HG03457 (cell line): ENCODE results near the gene YBEY.
"Not testable (repeated sequence)": the region's sequence is repeated elsewhere in the genome, so short reads cannot be mapped to it uniquely, and the experiment has no call there.

Source experiments
- ATAC-seq: cut with Tn5 transposase; IDR thresholded peaks from one replicate; pipeline ENCODE4 v1.9.1; 2021; ENCODE audit warnings: moderate number of reproducible peaks; ENCODE audit not compliant: unreplicated experiment

Gene YBEY

DNA sequence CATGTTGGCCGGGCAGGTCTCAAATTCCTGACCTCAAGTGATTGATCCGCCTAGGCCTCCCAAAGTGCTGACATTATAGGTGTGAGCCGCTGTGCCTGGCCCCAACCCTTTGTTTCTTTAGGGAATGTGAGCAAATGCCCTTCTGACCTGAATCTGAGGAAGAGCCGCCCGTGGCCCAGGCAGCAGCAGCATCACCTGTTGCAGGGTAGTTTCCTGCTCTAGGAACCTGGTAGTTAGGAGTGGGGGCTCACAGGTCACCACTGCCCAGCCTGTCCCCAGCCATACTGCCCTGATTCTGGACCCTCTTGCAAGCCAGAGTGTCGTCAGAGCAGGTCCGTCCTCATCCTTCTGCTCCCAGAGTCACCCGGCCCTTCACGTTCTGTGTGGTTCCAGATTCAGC is 13.0 kb downstream of the YBEY start:
- ATAC-seq: no peak

GRCh38 chr21:46301759-46302158 is 15.6 kb downstream of the YBEY start:
- ATAC-seq: no peak

- no peak for ATAC-seq
Measured at GRCh38 chr21:46304437-46304836, 18.3 kb downstream of the YBEY start.

- no peak for ATAC-seq
Measured at GRCh38 chr21:46304955-46305354, 18.8 kb downstream of the YBEY start.

GRCh38 chr21:46307625-46308024 is 21.5 kb downstream of the YBEY start:
- ATAC-seq: no peak

DNA sequence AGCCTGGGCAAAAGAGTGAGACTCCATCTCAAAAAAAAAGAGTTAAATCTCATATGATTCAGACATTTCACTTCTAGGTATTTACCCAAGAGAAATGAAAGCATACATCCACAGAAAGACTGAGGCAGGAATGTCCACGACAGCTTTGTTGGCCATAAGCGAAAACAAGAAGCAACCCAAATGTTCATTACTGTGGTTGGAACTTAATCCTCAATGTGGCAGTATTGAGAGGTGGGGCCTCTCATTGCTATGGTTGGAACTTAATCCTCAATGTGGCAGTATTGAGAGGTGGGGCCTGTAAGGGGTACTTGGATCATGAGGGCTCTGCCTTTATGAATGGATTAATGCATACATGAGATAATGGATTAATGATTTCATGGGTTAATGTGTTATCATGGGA is 22.3 kb downstream of the YBEY start:
- no peak for ATAC-seq

- ATAC-seq: not testable (repeated sequence)
Measured at GRCh38 chr21:46310260-46310659, 24.1 kb downstream of the YBEY start.

GRCh38 chr21:46311568-46311967 is 25.4 kb downstream of the YBEY start:
- ATAC-seq: no peak

- ATAC-seq: no peak
Measured at GRCh38 chr21:46312949-46313348, 26.8 kb downstream of the YBEY start.

GRCh38 chr21:46314441-46315020 is 28.4 kb downstream of the YBEY start:
- ATAC-seq: no peak

- no peak for ATAC-seq
Measured at GRCh38 chr21:46316708-46317324, 30.7 kb downstream of the YBEY start.

GRCh38 chr21:46317710-46318463 is 31.7 kb downstream of the YBEY start:
- no peak for ATAC-seq

GRCh38 chr21:46318464-46318845 is 32.3 kb downstream of the YBEY start:
- no peak for ATAC-seq

DNA sequence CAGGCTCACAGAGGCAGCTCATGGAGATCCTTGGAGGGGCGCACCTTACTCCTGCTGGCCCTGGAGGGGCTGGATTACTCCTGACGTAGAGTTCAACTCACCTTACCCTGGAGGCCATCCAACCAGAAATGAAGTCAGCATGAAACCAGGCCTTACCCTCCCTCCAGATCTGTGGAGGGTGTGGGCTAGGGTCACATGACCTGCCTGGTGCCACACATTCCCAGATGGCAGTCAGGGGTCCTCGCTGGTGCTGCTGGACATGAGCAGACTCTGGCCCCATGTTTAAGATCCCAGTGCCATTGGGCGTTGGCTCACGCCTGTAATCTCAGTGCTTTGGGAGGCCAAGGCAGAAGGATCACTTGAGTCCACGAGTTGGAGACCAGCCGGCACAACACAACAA is 33.0 kb downstream of the YBEY start:
- no peak for ATAC-seq

GRCh38 chr21:46320331-46320801 is 34.2 kb downstream of the YBEY start:
- ATAC-seq: no peak

DNA sequence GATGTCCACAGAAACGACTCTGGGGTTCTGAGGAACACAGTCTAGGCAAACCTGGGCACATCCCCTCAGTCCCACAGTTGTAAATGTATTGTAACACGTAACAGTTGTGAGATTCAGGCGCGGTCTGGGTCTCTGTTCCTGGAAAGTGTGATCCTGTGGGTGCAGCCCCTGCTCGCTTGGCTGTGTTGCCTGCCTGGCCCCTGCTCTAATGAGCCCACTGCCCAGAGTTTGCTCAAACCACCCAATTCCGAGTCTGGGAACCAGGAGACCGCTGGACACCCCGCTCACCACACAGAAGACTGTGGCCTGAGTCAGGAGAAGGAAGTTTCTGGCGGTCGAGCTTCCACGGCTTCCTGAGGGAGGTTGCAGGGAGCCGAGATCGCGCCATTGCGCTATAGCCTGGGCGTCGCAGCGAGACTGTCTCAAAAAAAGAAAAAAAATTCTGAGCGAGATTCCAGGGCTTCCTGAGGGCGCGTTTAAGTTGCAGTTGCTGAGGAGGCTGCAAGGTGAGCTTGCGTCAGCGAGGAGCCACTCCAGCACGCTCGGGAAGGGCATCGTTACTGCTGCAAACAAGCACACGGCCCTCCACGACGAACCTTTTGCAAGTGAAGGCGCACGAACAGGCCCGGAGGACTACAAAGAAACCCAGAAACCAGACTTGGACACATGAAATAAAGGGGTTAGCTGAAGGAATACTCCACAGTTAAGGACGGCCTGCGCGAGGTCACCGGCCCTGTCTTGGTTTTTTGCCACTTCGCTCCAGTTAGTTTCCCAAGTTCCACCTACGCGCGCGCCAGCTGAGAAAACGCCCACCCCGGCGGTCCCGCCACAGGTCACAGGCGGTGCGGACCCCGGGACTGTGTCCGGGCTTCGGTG is 36.4 kb downstream of the YBEY start:
- ATAC-seq: no peak

GRCh38 chr21:46323227-46323709 is 37.1 kb downstream of the YBEY start:
- no peak for ATAC-seq

DNA sequence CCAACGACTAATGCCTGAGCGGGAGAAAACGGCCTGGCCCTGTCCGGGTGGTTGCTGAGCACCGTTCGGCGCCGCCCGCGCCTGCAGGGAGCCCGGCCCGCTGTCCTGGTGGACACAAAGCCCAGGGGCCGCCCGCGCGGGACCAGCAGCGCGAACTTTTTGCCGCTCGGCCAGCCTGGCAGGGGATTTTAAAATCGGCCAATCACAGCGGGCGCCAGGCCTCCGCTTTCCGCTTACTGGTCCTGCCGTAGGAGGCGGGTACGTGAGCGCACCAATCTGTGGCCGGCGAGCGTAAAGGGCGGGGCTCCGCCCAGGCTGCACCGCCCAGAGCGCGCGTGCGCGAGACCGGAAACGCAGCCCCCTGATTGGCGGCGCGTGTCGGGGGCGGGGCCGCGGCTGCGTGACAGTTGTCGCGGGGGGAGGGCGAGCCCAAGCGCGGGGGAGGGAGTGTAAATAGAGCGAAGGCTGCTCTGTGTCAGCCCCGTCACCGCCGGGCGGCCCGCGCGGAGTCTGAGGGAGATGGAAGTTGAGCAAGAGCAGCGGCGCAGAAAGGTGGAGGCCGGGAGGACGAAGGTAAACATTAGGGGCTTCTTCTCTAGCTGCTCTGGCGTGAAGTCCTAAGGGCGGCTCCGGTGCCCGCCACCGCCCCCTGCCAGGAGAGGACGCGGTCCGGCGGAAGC is 37.7 kb downstream of the YBEY start, which contains the start of the genes C21orf58 and PCNT:
C21orf58 (minus strand) TSS at position 161 of the 680 bp plus-strand sequence. CDS start 1,132 bp downstream, outside the sequence.
PCNT (plus strand) TSS at position 447 of the 680 bp plus-strand sequence; CDS start at position 520, 73 bp downstream.
- peak; percentile 68 for ATAC-seq

DNA sequence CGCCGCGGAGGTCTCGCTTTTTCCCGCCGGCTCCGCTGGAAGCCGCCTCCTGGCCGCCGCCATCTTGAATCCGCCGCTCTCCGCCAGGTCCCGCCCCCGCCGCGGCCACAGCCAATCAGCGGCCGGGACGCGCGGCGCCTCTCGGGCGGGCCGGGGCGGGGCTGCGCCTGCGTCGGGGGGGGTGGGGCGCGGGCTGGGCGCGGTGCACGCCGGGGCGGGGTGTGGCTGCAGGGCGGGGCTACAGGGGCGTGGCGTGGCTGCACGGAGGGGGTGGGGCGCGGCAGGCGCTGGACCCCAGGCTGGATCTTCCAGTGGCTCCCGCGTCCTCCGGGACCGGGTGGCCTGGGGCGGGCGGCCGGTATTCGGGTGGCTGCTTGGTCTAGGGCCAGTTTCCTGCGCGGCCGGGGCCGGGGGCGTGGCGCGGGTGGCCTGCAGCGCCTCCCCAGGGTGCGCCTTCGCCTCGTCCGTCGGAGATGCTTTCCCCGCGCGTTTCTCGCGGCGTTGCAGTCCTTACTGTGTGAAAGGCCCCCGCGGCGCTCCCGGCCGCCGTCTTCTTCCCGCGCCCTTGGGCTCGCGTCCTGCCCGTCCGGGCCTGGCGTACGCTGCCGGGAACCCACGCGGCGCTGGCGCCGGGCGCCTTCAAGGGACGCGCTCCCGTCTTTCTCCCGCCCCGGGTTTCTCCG is 38.4 kb downstream of the YBEY start:
- ATAC-seq: peak; percentile 36
